Transverse colon (tissue), 4 donors: Measurements from ENCODE around the gene MCRIP2. TPM values are rescaled to one million over a fixed set of nuclear protein-coding genes. Genes with fewer than 3 reads are reported as not detected.
"Not testable (repeated sequence)": the region's sequence is repeated elsewhere in the genome, so short reads cannot be mapped to it uniquely, and the experiment has no call there.

ENCODE experiments used
- DNase-seq: peaks from one replicate; pipeline ENCODE4 v3.0.0-alpha.2; 2019
- H3K27ac ChIP-seq, 4 donors: fragments of 200-600 bp; sonication (generic); 2 replicates each; pipeline ENCODE4 v1.5.1; 2016 to 2018; ENCODE audit warnings: inconsistent platforms in 4 of 4
- H3K27me3 ChIP-seq: fragments of 200-600 bp; sonication (generic); 2 replicates; pipeline ENCODE4 v1.5.1; 2017; ENCODE audit warnings: inconsistent platforms
- H3K36me3 ChIP-seq, 4 donors: fragments of 200-600 bp; sonication (generic); 2 replicates each; pipeline ENCODE4 v1.5.1; 2017 to 2019; ENCODE audit warnings: inconsistent platforms in 4 of 4
- H3K4me1 ChIP-seq, 4 donors: fragments of 200-600 bp; sonication (generic); 2 replicates each; pipeline ENCODE4 v1.5.1; 2017 to 2020; ENCODE audit warnings: inconsistent platforms in 4 of 4
- H3K4me3 ChIP-seq, 4 donors: fragments of 200-600 bp; sonication (generic); 1 replicate in 1 of 4; 2 replicates in 3 of 4; pipeline versions ENCODE4 v1.5.1 to v1.6.1; 2017 to 2019; ENCODE audit warnings: inconsistent platforms in 4 of 4
- H3K9me3 ChIP-seq, 2 donors: fragments of 200-600 bp; sonication (generic); 2 replicates each; pipeline ENCODE4 v1.5.1; 2017 to 2019; ENCODE audit warnings: inconsistent platforms in 2 of 2
- EP300 ChIP-seq: sonication (generic); formaldehyde crosslinking; IDR thresholded peaks from one replicate; pipeline ENCODE4 v1.6.1; 2017; ENCODE audit warnings: antibody characterized with exemption, low read depth
- POLR2A ChIP-seq: fragments of 450-650 bp; IDR thresholded peaks from one replicate; pipeline ENCODE4 v1.6.1; 2016; ENCODE audit warnings: antibody characterized with exemption, mild to moderate bottlenecking, moderate library complexity
- POLR2AphosphoS5 ChIP-seq, 3 donors: sonication (generic); formaldehyde crosslinking; IDR thresholded peaks; one replicate each; pipeline ENCODE4 v1.6.1; 2016; ENCODE audit warnings: antibody characterized with exemption in 3 of 3
- WGBS, 2 donors: methylation state at CpG; one replicate each; pipeline ENCODE4 v1.1.5; 2018; ENCODE audit warnings: low coverage in 1 of 2; 5-methylcytosine and 5-hydroxymethylcytosine counted together
- in situ Hi-C, 4 donors: fragments of 200-750 bp; cut with MboI; loops; one replicate each; pipeline versions ENCODE4 v1.15.0 to v1.15.1; 2017; ENCODE audit warnings: low sequenced_read_pairs in 3 of 4, low pct_ligation_motif_present in 1 of 4, low pct_unique_long_range_greater_than_20kb in 1 of 4
- intact Hi-C: fragments of 100-400 bp; cut with DNase I; formaldehyde crosslinking; loops from one replicate; pipeline ENCODE4 v1.15.1; 2023; ENCODE audit warnings: low total_unique reads
- total RNA-seq, 4 donors: library from RNA; depleted of rRNA; stranded (reverse); fragments of >200 nt; gene quantifications; one replicate each; pipeline ENCODE4 v1.1.0, GENCODE V29; 2016
- TF ChIP-seq, protein P1 (sequence below), 5 experiments: fragments of 200-600 bp in 3 of 5; fragments of 450-650 bp in 2 of 5; sonication (generic) in 3 of 5; IDR thresholded peaks; 1 replicate in 2 of 5; 2 replicates in 3 of 5; pipeline ENCODE4 v1.5.1; 2016 to 2017; ENCODE audit warnings: antibody characterized with exemption in 5 of 5, inconsistent platforms in 3 of 5, mild to moderate bottlenecking in 2 of 5, moderate library complexity in 1 of 5

MCRIP2 gene
- total RNA-seq, 4 donors from 2014 or later, result 158 to 267 (median 211) TPM

DNA sequence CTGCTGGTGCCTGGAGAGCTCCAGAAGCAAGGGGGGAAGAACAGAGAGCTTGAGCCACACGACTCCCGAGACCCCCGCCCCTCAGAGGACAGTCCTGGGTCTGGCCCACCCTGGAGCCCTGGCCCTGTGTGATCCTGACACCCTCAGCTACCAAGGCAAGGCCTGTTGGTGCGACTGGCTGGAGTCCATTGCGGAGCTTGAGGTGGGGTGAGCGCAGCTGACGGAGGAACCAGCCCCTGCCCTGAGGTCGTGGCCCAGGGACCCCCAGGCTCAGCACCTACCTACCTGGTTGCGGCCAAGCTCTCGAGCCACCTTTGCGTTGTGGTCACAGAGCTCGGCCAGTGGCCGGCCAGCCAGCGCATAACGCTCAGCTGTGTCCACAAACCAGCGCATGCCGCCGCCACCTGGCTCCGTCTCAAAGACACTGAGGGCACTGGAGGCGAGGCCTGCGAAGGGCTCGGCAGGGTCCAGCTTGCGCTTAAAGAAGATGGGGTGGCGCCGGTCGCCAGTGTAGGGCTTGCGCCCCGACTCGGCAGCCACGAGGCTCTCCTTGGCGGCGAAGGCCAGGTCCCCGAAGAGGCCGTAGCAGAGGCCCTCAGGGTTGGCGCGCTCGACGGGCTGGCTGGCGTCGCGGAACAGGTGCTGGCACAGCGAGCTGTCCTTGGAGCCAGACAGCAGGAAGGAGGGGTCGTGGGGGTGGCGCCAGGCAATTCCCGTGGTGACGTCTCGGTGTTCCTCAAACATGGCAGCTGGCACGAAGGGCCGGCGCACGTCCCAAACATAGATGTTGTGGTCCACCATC is 45.0 kb downstream of the MCRIP2 start:
- intact Hi-C loops, result no loop called here
- WGBS, 2 donors, result 94% methylated on average over 38 of the region's 51 CpGs; no CpG with 5 or more reads in 1 of the 2 donors
- in situ Hi-C loops, result no loop called here
- Histone ChIP-seq H3K4me1 (peaks cover 33 to 51% (median 46%) of the 10 kb centered on the region in 4 donors), H3K27me3 (peaks cover 2% of the 10 kb centered on the region), H3K4me3 (no peak overlapping the region), H3K36me3 (peaks cover 0 to 9% (median 0%) of the 10 kb centered on the region in 4 donors), H3K9me3 (no peaks in the 10 kb centered on the region), H3K27ac (no peak overlapping the region)
- TF ChIP-seq, protein P1, sequence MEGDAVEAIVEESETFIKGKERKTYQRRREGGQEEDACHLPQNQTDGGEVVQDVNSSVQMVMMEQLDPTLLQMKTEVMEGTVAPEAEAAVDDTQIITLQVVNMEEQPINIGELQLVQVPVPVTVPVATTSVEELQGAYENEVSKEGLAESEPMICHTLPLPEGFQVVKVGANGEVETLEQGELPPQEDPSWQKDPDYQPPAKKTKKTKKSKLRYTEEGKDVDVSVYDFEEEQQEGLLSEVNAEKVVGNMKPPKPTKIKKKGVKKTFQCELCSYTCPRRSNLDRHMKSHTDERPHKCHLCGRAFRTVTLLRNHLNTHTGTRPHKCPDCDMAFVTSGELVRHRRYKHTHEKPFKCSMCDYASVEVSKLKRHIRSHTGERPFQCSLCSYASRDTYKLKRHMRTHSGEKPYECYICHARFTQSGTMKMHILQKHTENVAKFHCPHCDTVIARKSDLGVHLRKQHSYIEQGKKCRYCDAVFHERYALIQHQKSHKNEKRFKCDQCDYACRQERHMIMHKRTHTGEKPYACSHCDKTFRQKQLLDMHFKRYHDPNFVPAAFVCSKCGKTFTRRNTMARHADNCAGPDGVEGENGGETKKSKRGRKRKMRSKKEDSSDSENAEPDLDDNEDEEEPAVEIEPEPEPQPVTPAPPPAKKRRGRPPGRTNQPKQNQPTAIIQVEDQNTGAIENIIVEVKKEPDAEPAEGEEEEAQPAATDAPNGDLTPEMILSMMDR (IDR thresholded peaks at IDR 0.05), result no peak
- TF ChIP-seq POLR2AphosphoS5 (IDR thresholded peaks at IDR 0.05) (no peak), EP300 (no peak), POLR2A (no peak)
- DNase-seq, result no peak

DNA sequence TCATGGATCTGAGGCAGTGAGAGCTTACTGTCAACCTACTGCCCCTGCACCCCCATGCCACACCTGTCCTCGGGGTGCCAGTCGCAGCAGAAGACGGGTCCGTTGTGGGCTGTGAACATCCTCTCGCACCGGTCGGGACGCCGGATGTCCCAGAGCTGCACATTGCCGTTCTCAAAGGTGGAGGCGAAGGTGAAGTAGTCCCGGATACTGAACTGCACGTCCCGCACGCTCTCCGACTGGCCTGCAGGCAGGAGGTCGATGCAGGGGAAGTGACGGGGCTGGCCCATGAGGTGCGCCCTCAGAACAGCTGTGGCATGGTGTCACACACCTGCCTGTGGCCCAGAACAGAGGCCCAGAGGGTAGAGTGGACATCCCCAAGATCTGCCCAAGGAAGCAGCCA is 45.9 kb downstream of the MCRIP2 start:
- peaks cover 11% of the 10 kb centered on the region for H3K27me3 ChIP-seq
- no peak overlapping the region for H3K4me3 ChIP-seq
- H3K36me3 ChIP-seq, result peaks cover 0 to 3% (median 0%) of the 10 kb centered on the region in 4 donors
- in situ Hi-C loops, result no loop called here
- 90% methylated on average over 19 of the region's 19 CpGs; no CpG with 5 or more reads in 1 of the 2 donors for WGBS, 2 donors
- peaks cover 26 to 43% (median 38%) of the 10 kb centered on the region in 4 donors for H3K4me1 ChIP-seq
- intact Hi-C loops, result no loop called here
- no peaks in the 10 kb centered on the region for H3K9me3 ChIP-seq
- H3K27ac ChIP-seq, result no peak overlapping the region
- no peak for DNase-seq
- TF ChIP-seq EP300, result no peak
- TF ChIP-seq POLR2AphosphoS5 (IDR thresholded peaks at IDR 0.05), result no peak
- TF ChIP-seq POLR2A, result no peak
- TF ChIP-seq, protein P1 (IDR thresholded peaks at IDR 0.05), result no peak

DNA sequence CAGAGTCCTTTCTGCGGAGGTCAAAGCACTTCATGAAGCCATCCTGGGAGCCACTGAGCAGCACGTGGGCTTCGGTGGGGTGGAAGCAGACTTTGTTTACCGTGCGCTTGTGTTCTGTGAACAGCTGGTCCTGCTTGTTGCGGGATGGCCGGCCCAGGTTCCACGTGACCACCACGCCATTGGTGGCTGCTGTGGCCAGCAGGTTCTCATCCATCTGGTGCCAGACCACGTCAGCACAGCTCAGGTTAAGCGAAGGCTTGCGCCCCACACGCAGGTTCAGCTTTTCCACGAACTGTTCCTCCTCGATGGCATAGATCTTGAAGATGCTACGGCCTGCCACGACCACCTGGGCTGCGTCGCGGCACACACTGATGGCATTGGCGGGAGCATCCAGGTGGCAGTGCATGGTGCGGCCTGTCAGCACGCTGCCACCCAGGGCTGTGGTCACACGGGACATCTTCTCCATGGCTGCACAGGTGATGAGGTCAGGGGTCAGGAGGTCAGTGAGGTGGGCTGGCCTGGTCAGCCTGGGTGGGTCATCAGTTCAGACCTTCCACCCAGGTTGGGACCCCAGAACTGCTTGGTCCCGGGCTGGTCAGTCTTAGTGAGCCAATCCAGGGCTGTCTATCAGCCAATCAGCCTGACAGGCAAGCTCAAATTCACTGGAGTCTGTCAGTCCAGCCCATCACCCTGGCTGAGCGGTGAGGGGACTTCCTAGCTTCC is 47.7 kb downstream of the MCRIP2 start:
- H3K4me3 ChIP-seq, result peak overlapping the region; percentile 84 to 97 (median 90)
- H3K4me1 ChIP-seq, result peaks cover 17 to 39% (median 32%) of the 10 kb centered on the region in 4 donors
- H3K9me3 ChIP-seq, result no peaks in the 10 kb centered on the region
- TF ChIP-seq, protein P1 (IDR thresholded peaks at IDR 0.05), result no peak
- TF ChIP-seq POLR2AphosphoS5 (IDR thresholded peaks at IDR 0.05) (no peak), POLR2A (no peak), EP300 (no peak)
- no peaks in the 10 kb centered on the region for H3K36me3 ChIP-seq
- intact Hi-C loops (no loop called here), in situ Hi-C loops (no loop called here)
- H3K27ac ChIP-seq, result peak overlapping the region; percentile 86 to 95 (median 89)
- 20 to 80% methylated on average over 1 to 26 of the region's 26 CpGs for WGBS, 2 donors
- no peak for DNase-seq
- peaks cover 29% of the 10 kb centered on the region for H3K27me3 ChIP-seq

DNA sequence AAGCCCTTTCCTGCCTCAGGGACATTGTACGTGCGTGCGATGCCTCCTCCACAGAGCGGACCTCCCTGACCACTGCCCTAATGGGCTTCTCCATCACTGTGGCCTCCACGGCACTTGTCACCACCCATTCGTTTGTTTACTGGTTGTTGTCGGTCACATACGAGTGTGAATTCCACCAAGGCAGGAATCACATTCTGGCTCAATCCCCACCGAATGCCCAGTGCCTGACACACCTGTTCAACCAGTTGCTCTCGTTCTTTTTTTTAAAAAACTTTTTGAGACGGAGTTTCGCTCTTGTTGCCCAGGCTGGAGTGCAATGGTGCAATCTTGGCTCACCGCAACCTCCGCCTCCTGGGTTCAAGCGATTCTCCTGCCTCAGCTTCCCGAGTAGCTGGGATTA is 49.6 kb downstream of the MCRIP2 start:
- Histone ChIP-seq H3K4me1 (peaks cover 21 to 44% (median 39%) of the 10 kb centered on the region in 4 donors), H3K27me3 (peaks cover 46% of the 10 kb centered on the region)
- intact Hi-C loops, in situ Hi-C loops, H3K27ac ChIP-seq, DNase-seq, H3K9me3 ChIP-seq, H3K4me3 ChIP-seq, H3K36me3 ChIP-seq: not testable (repeated sequence)
- 84% methylated on average over 16 of the region's 16 CpGs; no CpG with 5 or more reads in 1 of the 2 donors for WGBS, 2 donors
